H1 (cell line): ENCODE data around the gene SRF. TPM values are rescaled to one million over a fixed set of nuclear protein-coding genes. Genes with fewer than 3 reads are reported as not detected.

Experiments
- CTCF ChIA-PET: fragments of 300-600 bp; sonication (Branson Sonifier 250); formaldehyde crosslinking; loops from one replicate; lab custom pipeline; 2021; ENCODE audit not compliant: partially characterized antibody; lab: Charles Lee
- POLR2A ChIA-PET: fragments of 300-600 bp; sonication (Branson Sonifier 250); formaldehyde crosslinking; loops from one replicate; lab custom pipeline; 2021; ENCODE audit warnings: inconsistent platforms; ENCODE audit not compliant: partially characterized antibody; lab: Charles Lee
- DNase-seq, 2 experiments: peaks; one replicate each; pipeline versions ENCODE4 v3.0.0 to v3.0.0-alpha.2; 2010 to 2022; ENCODE audit warnings: low spot score in 2 of 2, low read depth in 1 of 2, mixed read lengths in 1 of 2
- FAIRE-seq: peaks from 2 replicates; lab custom pipeline; 2011; peaks lifted over from hg19 to GRCh38; lab: Jason Lieb, UNC
- H2AFZ ChIP-seq: 2 replicates; pipeline ENCODE4 v1.8.1; 2012; ENCODE audit warnings: low read length, inconsistent platforms
- H2AK5ac ChIP-seq: 2 replicates; pipeline ENCODE4 v1.6.1; 2013; ENCODE audit warnings: low read depth, low read length
- H2BK120ac ChIP-seq: replicated peaks from 2 replicates; pipeline ENCODE3; 2013; ENCODE audit warnings: low read depth, low read length, inconsistent platforms
- H2BK12ac ChIP-seq: 2 replicates; pipeline ENCODE4 v1.6.1; 2013; ENCODE audit warnings: low read depth, low read length
- H2BK15ac ChIP-seq: 2 replicates; pipeline ENCODE4 v1.6.1; 2013; ENCODE audit warnings: low read length
- H2BK20ac ChIP-seq: 2 replicates; pipeline ENCODE4 v1.6.1; 2013; ENCODE audit warnings: low read length
- H2BK5ac ChIP-seq: 2 replicates; pipeline ENCODE4 v1.6.1; 2013; ENCODE audit warnings: low read depth, low read length
- H3K14ac ChIP-seq: 2 replicates; pipeline ENCODE4 v1.6.1; 2013; ENCODE audit warnings: inconsistent platforms; ENCODE audit not compliant: insufficient read length
- H3K18ac ChIP-seq: 2 replicates; pipeline ENCODE4 v1.6.1; 2013; ENCODE audit warnings: low read length; ENCODE audit errors: extremely low read depth
- H3K23ac ChIP-seq: 2 replicates; pipeline ENCODE4 v1.6.1; 2013; ENCODE audit warnings: inconsistent platforms; ENCODE audit not compliant: insufficient read length
- H3K23me2 ChIP-seq: 2 replicates; pipeline ENCODE4 v1.6.1; 2013; ENCODE audit warnings: low read depth, low read length
- H3K27ac ChIP-seq: 2 replicates; pipeline ENCODE4 v1.6.1; 2011; ENCODE audit warnings: low read depth, low read length, inconsistent platforms
- H3K27me3 ChIP-seq, 4 experiments: replicated peaks in 1 of 4; 1 replicate in 1 of 4; 2 replicates in 3 of 4; pipeline versions ENCODE4 v1.6.1 to v1.8.1; 2011 to 2013; ENCODE audit warnings: low read length in 3 of 4, mild to moderate bottlenecking in 3 of 4, inconsistent platforms in 2 of 4, mixed read lengths in 2 of 4, moderate library complexity in 1 of 4; ENCODE audit not compliant: control insufficient read depth in 3 of 4, insufficient read depth in 3 of 4; ENCODE audit errors: extremely low read depth in 1 of 4
- H3K36me3 ChIP-seq, 4 experiments: 2 replicates each; pipeline versions ENCODE4 v1.6.1 to v1.8.1; 2011 to 2013; ENCODE audit warnings: mild to moderate bottlenecking in 4 of 4, low read length in 3 of 4, moderate library complexity in 2 of 4, control low read depth in 1 of 4, inconsistent platforms in 1 of 4; ENCODE audit not compliant: insufficient read depth in 4 of 4, control insufficient read depth in 2 of 4
- H3K4ac ChIP-seq: replicated peaks from 2 replicates; pipeline ENCODE3; 2013; ENCODE audit warnings: low read length, low read depth, mixed read lengths, inconsistent platforms; ENCODE audit not compliant: insufficient read length
- H3K4me1 ChIP-seq, 4 experiments: replicated peaks in 1 of 4; 1 replicate in 1 of 4; 2 replicates in 3 of 4; pipeline versions ENCODE4 v1.6.1 to v1.8.1; 2011 to 2013; ENCODE audit warnings: low read length in 3 of 4, inconsistent platforms in 2 of 4, mixed read lengths in 1 of 4; ENCODE audit not compliant: insufficient read depth in 4 of 4, control insufficient read depth in 3 of 4
- H3K4me2 ChIP-seq, 2 experiments: 2 replicates each; pipeline versions ENCODE4 v1.6.1 to v1.8.1; 2011 to 2013; ENCODE audit warnings: low read depth in 2 of 2, low read length in 2 of 2, control low read depth in 1 of 2, inconsistent platforms in 1 of 2, mild to moderate bottlenecking in 1 of 2; ENCODE audit not compliant: insufficient read depth in 1 of 2
- H3K4me3 ChIP-seq, 4 experiments: fragments of 200-600, 300-600 bp in 1 of 4; sonication (generic), shearing (Covaris generic), sonication (Bioruptor Twin) in 1 of 4; 2 replicates each; pipeline versions ENCODE4 v1.5.1 to v1.8.1; 2011 to 2016; ENCODE audit warnings: low read length in 4 of 4, low read depth in 3 of 4, control low read depth in 2 of 4, inconsistent platforms in 2 of 4, mild to moderate bottlenecking in 2 of 4, mixed read lengths in 1 of 4, moderate library complexity in 1 of 4; ENCODE audit not compliant: insufficient read depth in 2 of 4; ENCODE audit errors: extremely low read depth in 1 of 4
- H3K56ac ChIP-seq: replicated peaks from 2 replicates; pipeline ENCODE3; 2013; ENCODE audit warnings: low read depth, mild to moderate bottlenecking, mixed read lengths, low read length, inconsistent platforms; ENCODE audit not compliant: insufficient read length
- H3K79me1 ChIP-seq: 2 replicates; pipeline ENCODE4 v1.6.1; 2013; ENCODE audit warnings: low read depth, low read length, control low read depth
- H3K79me2 ChIP-seq, 2 experiments: 2 replicates each; pipeline versions ENCODE4 v1.6.1 to v1.8.1; 2012 to 2013; ENCODE audit warnings: low read length in 2 of 2, mild to moderate bottlenecking in 2 of 2, inconsistent platforms in 1 of 2; ENCODE audit not compliant: insufficient read depth in 2 of 2, control insufficient read depth in 1 of 2
- H3K9ac ChIP-seq, 4 experiments: replicated peaks in 1 of 4; 1 replicate in 1 of 4; 2 replicates in 3 of 4; pipeline versions ENCODE4 v1.6.1 to v1.8.1; 2011 to 2013; ENCODE audit warnings: low read depth in 3 of 4, low read length in 3 of 4, control low read depth in 2 of 4, mild to moderate bottlenecking in 2 of 4, moderate library complexity in 2 of 4, inconsistent platforms in 1 of 4; ENCODE audit errors: extremely low read depth in 1 of 4
- H3K9me3 ChIP-seq, 2 experiments: 2 replicates each; pipeline versions ENCODE4 v1.6.1 to v1.8.1; 2012 to 2013; ENCODE audit warnings: mild to moderate bottlenecking in 2 of 2, moderate library complexity in 2 of 2, control low read depth in 1 of 2, inconsistent platforms in 1 of 2, low read depth in 1 of 2, low read length in 1 of 2, mixed read lengths in 1 of 2; ENCODE audit not compliant: insufficient read depth in 2 of 2
- H4K20me1 ChIP-seq, 2 experiments: replicated peaks in 1 of 2; 2 replicates each; pipeline versions ENCODE3 to v1.8.1; 2011 to 2013; ENCODE audit warnings: inconsistent platforms in 2 of 2, low read length in 2 of 2, mild to moderate bottlenecking in 1 of 2; ENCODE audit not compliant: insufficient read depth in 2 of 2, control insufficient read depth in 1 of 2
- H4K5ac ChIP-seq: 2 replicates; pipeline ENCODE4 v1.6.1; 2013; ENCODE audit warnings: low read length, low read depth, mixed read lengths, inconsistent platforms; ENCODE audit not compliant: insufficient read length
- H4K8ac ChIP-seq: 2 replicates; pipeline ENCODE4 v1.8.0; 2013; ENCODE audit warnings: mild to moderate bottlenecking, moderate library complexity, low read length, inconsistent platforms; ENCODE audit not compliant: insufficient read depth; ENCODE audit errors: extremely low read depth
- H4K91ac ChIP-seq: replicated peaks from 2 replicates; pipeline ENCODE3; 2013; ENCODE audit warnings: low read length, mixed read lengths, inconsistent platforms; ENCODE audit not compliant: insufficient read length
- GTF2F1 ChIP-seq: IDR thresholded peaks from 2 replicates; pipeline ENCODE4 v1.6.1; 2012; ENCODE audit warnings: low read depth, low read length, improper control_type of control experiment, borderline replicate concordance
- WGBS, 2 experiments: shearing (Covaris generic) in 1 of 2; methylation state at CpG; one replicate each; pipeline versions ENCODE4 v1.1.6 to v1.1.7; 2013 to 2015; ENCODE audit warnings: low lambda C conversion rate in 2 of 2, mixed read lengths in 2 of 2, inconsistent platforms in 1 of 2, low coverage in 1 of 2, missing lambda C conversion rate in 1 of 2; ENCODE audit not compliant: insufficient replicate concordance in 2 of 2, insufficient coverage in 1 of 2, insufficient read length in 1 of 2; ENCODE audit errors: extremely low coverage in 1 of 2, missing lambda C conversion rate in 1 of 2; 5-methylcytosine and 5-hydroxymethylcytosine counted together
- polyA plus RNA-seq, 7 experiments: library from polyadenylated mRNA; depleted of rRNA in 3 of 7; stranded (reverse) in 5 of 7; unstranded in 2 of 7; fragments of >200 nt in 5 of 7; fragments of 200-250 nt in 2 of 7; gene quantifications; 1 replicate in 5 of 7; 2 replicates in 1 of 7; 4 replicates in 1 of 7; pipeline versions ENCODE4 v1.2.1 to v1.2.3, GENCODE V29; 2011 to 2013; ENCODE audit warnings: missing spikeins in 2 of 7, mixed read lengths in 2 of 7
- total RNA-seq: library from RNA; stranded (reverse); fragmentation: NEBNext Ultra II Directional; extraction: Animal tissue kit (Norgen Biotek cat#: 25700); gene quantifications from 2 replicates; pipeline ENCODE4 v1.2.1, GENCODE V29; 2021

Gene SRF
- total and polyA plus RNA-seq, 2 of the 8 experiments (the other 6 are each of a cell fraction or from before 2014, with no cell fraction given): 49.0 to 69.5 TPM

DNA sequence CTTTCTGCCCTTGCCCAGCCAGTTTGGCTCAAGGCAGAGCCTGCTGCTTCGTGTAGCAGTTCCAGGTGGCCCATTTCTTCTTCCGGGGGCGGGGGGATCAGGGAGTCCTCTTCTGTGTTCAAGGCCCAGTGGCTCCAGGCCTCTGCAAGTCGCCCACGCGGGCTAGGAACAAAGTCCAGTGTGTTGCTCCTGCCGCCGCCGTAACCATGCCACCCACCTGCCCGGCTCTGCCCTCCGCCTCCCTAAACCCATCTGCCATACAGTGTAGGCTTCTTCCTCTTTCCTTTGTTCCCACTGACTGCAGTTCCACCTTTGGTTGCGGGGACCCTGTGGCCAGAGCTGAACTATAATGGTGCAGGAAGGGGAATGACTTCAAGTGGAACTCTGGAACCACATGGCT is 43.9 kb upstream of the SRF start:
- no peak overlapping the region for H2AFZ ChIP-seq
- H2BK12ac ChIP-seq: no peak overlapping the region
- no peak for TF ChIP-seq GTF2F1
- TF ChIP-seq, all 59 proteins: peak for 0
- no peak overlapping the region for H3K4ac ChIP-seq
- H3K4me2 ChIP-seq: no peak overlapping the region
- peaks cover 9 to 21% of the 10 kb centered on the region in 2 experiments for H4K20me1 ChIP-seq
- H2BK120ac ChIP-seq: no peak overlapping the region
- DNase-seq (no peak), FAIRE-seq (no peak)
- no peak overlapping the region for H3K27ac ChIP-seq
- no peak overlapping the region for H4K5ac ChIP-seq
- no peaks in the 10 kb centered on the region for H3K9me3 ChIP-seq
- CTCF ChIA-PET: interaction anchor here (0.6 to 3.1 kb wide), 6 partner anchors 11 to 163 kb away, joined by 3 to 15 read pairs (median 4); no protein-coding TSS in a partner anchor
- H3K23me2 ChIP-seq: no peaks in the 10 kb centered on the region
- no peak overlapping the region for H2AK5ac ChIP-seq
- peaks cover under 1 to 6% (median 3%) of the 10 kb centered on the region in 4 experiments; a peak in 4 of 8 replicates for H3K36me3 ChIP-seq
- peaks cover 15% of the 10 kb centered on the region for H3K79me1 ChIP-seq
- H4K8ac ChIP-seq: peak overlapping the region; percentile 41; the same call in 1 of the 2 replicates
- no peak overlapping the region for H3K23ac ChIP-seq
- H3K9ac ChIP-seq: no peak overlapping the region
- no peaks in the 10 kb centered on the region for H3K27me3 ChIP-seq
- no peak overlapping the region for H3K4me3 ChIP-seq
- 0 out of 2 replicates have a peak overlapping the region, but pooled peaks have one; percentile 52 for H2BK5ac ChIP-seq
- POLR2A ChIA-PET: interaction anchor here (1.0 to 1.8 kb wide), 3 partner anchors 31 to 73 kb away, joined by 3 to 5 read pairs (median 4); partner anchors contain the start of gene PTK7
- H3K79me2 ChIP-seq: peaks cover 0 to 46% of the 10 kb centered on the region in 2 experiments; a peak in 2 of 4 replicates
- no peak overlapping the region for H2BK20ac ChIP-seq
- no peak overlapping the region for H2BK15ac ChIP-seq
- H3K56ac ChIP-seq: no peak overlapping the region
- 96% methylated on average over 12 of the region's 12 CpGs; no CpG with 5 or more reads in 1 of the 2 experiments for WGBS, 2 experiments
- no peak overlapping the region for H4K91ac ChIP-seq
- H3K4me1 ChIP-seq: peaks cover 5 to 23% (median 10%) of the 10 kb centered on the region in 4 experiments
- no peak overlapping the region for H3K14ac ChIP-seq
- H3K18ac ChIP-seq: no peak overlapping the region
